Neural cell (in vitro differentiated cells): ENCODE measurements around the gene CA14. TPM values are rescaled to one million over a fixed set of nuclear protein-coding genes. Genes with fewer than 3 reads are reported as not detected.
A peak's percentile ranks its signal among the peaks of the same experiment; 100 is the strongest.
"Not testable (repeated sequence)": the region's sequence is repeated elsewhere in the genome, so short reads cannot be mapped to it uniquely, and the experiment has no call there.

ENCODE experiments used
- H2AFZ ChIP-seq: fragments of 200-600, 300-800 bp; sonication (generic), shearing (Covaris generic); 2 replicates; pipeline ENCODE4 v1.6.0; 2014; ENCODE audit warnings: low read depth, mild to moderate bottlenecking, antibody characterized with exemption, low read length, moderate library complexity
- H3F3A ChIP-seq: fragments of 200-600 bp; shearing (Covaris generic); 2 replicates; pipeline ENCODE4 v1.6.1; 2016; ENCODE audit warnings: mild to moderate bottlenecking, moderate library complexity, mixed read lengths, antibody characterized with exemption, low read length; ENCODE audit not compliant: insufficient read depth, poor library complexity, severe bottlenecking
- H3K27ac ChIP-seq: fragments of 200-600, 300-800 bp; sonication (generic), shearing (Covaris generic); 2 replicates; pipeline ENCODE4 v1.5.1; 2014; ENCODE audit warnings: mild to moderate bottlenecking, low read length, moderate library complexity
- H3K27me3 ChIP-seq: fragments of 300-800, 200-600 bp; sonication (generic), shearing (Covaris generic); 2 replicates; pipeline ENCODE4 v1.6.0; 2014; ENCODE audit warnings: mild to moderate bottlenecking, low read depth, low read length, moderate library complexity; ENCODE audit not compliant: insufficient read depth
- H3K36me3 ChIP-seq: fragments of 300-800, 200-600 bp; sonication (generic), shearing (Covaris generic); 2 replicates; pipeline ENCODE4 v1.5.1; 2014; ENCODE audit warnings: mild to moderate bottlenecking, antibody characterized with exemption, low read length, moderate library complexity; ENCODE audit not compliant: insufficient read depth
- H3K4me2 ChIP-seq: fragments of 300-800, 200-600 bp; sonication (generic), shearing (Covaris generic); 2 replicates; pipeline ENCODE4 v1.6.0; 2014; ENCODE audit warnings: mild to moderate bottlenecking, low read length
- H3K4me3 ChIP-seq: fragments of 300-800, 200-600 bp; sonication (generic), shearing (Covaris generic); 2 replicates; pipeline ENCODE4 v1.5.1; 2014; ENCODE audit warnings: mild to moderate bottlenecking, low read length, moderate library complexity
- H3K79me2 ChIP-seq: fragments of 200-600 bp; shearing (Covaris generic); replicated peaks from 2 replicates; pipeline ENCODE4 v1.6.0; 2014; ENCODE audit warnings: mild to moderate bottlenecking, low read length, moderate library complexity; ENCODE audit not compliant: insufficient read depth
- H3K9ac ChIP-seq: fragments of 300-800, 200-600 bp; sonication (generic), shearing (Covaris generic); 2 replicates; pipeline ENCODE4 v1.6.1; 2016; ENCODE audit warnings: mild to moderate bottlenecking, low read length, mixed read lengths
- H3K9me2 ChIP-seq: fragments of 200-600 bp; shearing (Covaris generic); 2 replicates; pipeline ENCODE4 v1.6.1; 2016; ENCODE audit warnings: mild to moderate bottlenecking, low read length, mixed read lengths; ENCODE audit not compliant: insufficient read depth
- H3K9me3 ChIP-seq: fragments of 200-600, 300-800 bp; sonication (generic), shearing (Covaris generic); 2 replicates; pipeline ENCODE4 v1.6.1; 2016; ENCODE audit warnings: mild to moderate bottlenecking, mixed run types, low read length, moderate library complexity, mixed read lengths
- H4K20me1 ChIP-seq: fragments of 200-600 bp; shearing (Covaris generic); 2 replicates; pipeline ENCODE4 v1.6.1; 2016; ENCODE audit warnings: mild to moderate bottlenecking, mixed run types; ENCODE audit not compliant: insufficient read depth
- CTCF ChIP-seq: fragments of 450-650 bp; IDR thresholded peaks from 2 replicates; pipeline ENCODE4 v1.5.1; 2014; ENCODE audit warnings: antibody characterized with exemption, mild to moderate bottlenecking, moderate library complexity; ENCODE audit not compliant: poor library complexity, severe bottlenecking
- EP300 ChIP-seq: fragments of 450-650 bp; conservative IDR thresholded peaks from 2 replicates; pipeline ENCODE4 v1.6.1; 2014; ENCODE audit warnings: antibody characterized with exemption, mild to moderate bottlenecking, moderate library complexity; ENCODE audit not compliant: poor library complexity, severe bottlenecking
- EZH2 ChIP-seq: fragments of 200-600, 300-800 bp; shearing (Covaris generic), sonication (generic); IDR thresholded peaks from 2 replicates; pipeline ENCODE4 v1.6.1; 2014; ENCODE audit warnings: antibody characterized with exemption, low read length, borderline replicate concordance, mild to moderate bottlenecking; ENCODE audit not compliant: insufficient read depth, poor library complexity, severe bottlenecking
- MXI1 ChIP-seq: fragments of 450-650 bp; conservative IDR thresholded peaks from 2 replicates; pipeline ENCODE4 v1.6.1; 2014; ENCODE audit warnings: antibody characterized with exemption, mild to moderate bottlenecking; ENCODE audit not compliant: poor library complexity, severe bottlenecking
- POLR2AphosphoS5 ChIP-seq: IDR thresholded peaks from 2 replicates; pipeline ENCODE4 v1.6.1; 2012
- RAD21 ChIP-seq: fragments of 450-650 bp; conservative IDR thresholded peaks from 2 replicates; pipeline ENCODE4 v1.6.1; 2014; ENCODE audit warnings: antibody characterized with exemption, mild to moderate bottlenecking, moderate library complexity
- REST ChIP-seq: IDR thresholded peaks from 2 replicates; pipeline ENCODE4 v1.6.1; 2012; ENCODE audit warnings: borderline replicate concordance
- SMC3 ChIP-seq: fragments of 450-650 bp; conservative IDR thresholded peaks from 2 replicates; pipeline ENCODE4 v1.6.1; 2014; ENCODE audit warnings: antibody characterized with exemption, mild to moderate bottlenecking, moderate library complexity; ENCODE audit not compliant: poor library complexity
- TAF1 ChIP-seq: IDR thresholded peaks from 2 replicates; pipeline ENCODE4 v1.6.1; 2012; ENCODE audit warnings: low read depth
- polyA plus RNA-seq: library from polyadenylated mRNA; depleted of rRNA; stranded (reverse); fragments of >200 nt; gene quantifications from 2 replicates; pipeline ENCODE4 v1.2.3, GENCODE V29; 2014

CA14 gene
- polyA plus RNA-seq, 1 donor from 2014 or later: 1.1 TPM

- H3K36me3 ChIP-seq: no peaks in the 10 kb centered on the region
- H2AFZ ChIP-seq: peak overlapping the region; percentile 51
- no peaks in the 10 kb centered on the region for H3K9me2 ChIP-seq
These were observed 20.9 kb upstream of the CA14 start for GRCh38 chr1:150236614-150237100.

GRCh38 chr1:150237176-150237575 lies 20.4 kb upstream of the CA14 start:
- H3K4me2 ChIP-seq: peak overlapping the region; percentile 69
- not testable (repeated sequence) for H3K36me3 ChIP-seq, H3F3A ChIP-seq, H3K9me3 ChIP-seq, H3K27ac ChIP-seq, H3K27me3 ChIP-seq, H3K9me2 ChIP-seq, H3K9ac ChIP-seq, H4K20me1 ChIP-seq, H2AFZ ChIP-seq
- H3K4me3 ChIP-seq: peak overlapping the region; percentile 85
- peaks cover 18% of the 10 kb centered on the region for H3K79me2 ChIP-seq

More at GRCh38 chr1:150236614-150237100, 20.9 kb upstream of the CA14 start:
- Histone ChIP-seq H3K9ac (peak overlapping the region; percentile 24), H3F3A (no peaks in the 10 kb centered on the region), H4K20me1 (no peaks in the 10 kb centered on the region), H3K27me3 (no peaks in the 10 kb centered on the region), H3K27ac (peak overlapping the region; percentile 17), H3K79me2 (peaks cover 21% of the 10 kb centered on the region), H3K4me2 (peak overlapping the region; percentile 69), H3K4me3 (peak overlapping the region; percentile 85), H3K9me3 (no peaks in the 10 kb centered on the region)
- TF ChIP-seq EP300 (no peak), POLR2AphosphoS5 (no peak), CTCF (no peak), REST (no peak), SMC3 (no peak), MXI1 (no peak), TAF1 (no peak), EZH2 (no peak), RAD21 (no peak)

GRCh38 chr1:150237746-150238145 lies 19.8 kb upstream of the CA14 start:
- Histone ChIP-seq H2AFZ (no peak overlapping the region), H3K9ac (no peak overlapping the region), H4K20me1 (no peaks in the 10 kb centered on the region), H3F3A (no peaks in the 10 kb centered on the region), H3K79me2 (peaks cover 16% of the 10 kb centered on the region), H3K9me2 (no peaks in the 10 kb centered on the region), H3K27ac (no peak overlapping the region), H3K36me3 (no peaks in the 10 kb centered on the region), H3K4me3 (no peak overlapping the region), H3K4me2 (no peak overlapping the region), H3K27me3 (no peaks in the 10 kb centered on the region), H3K9me3 (no peaks in the 10 kb centered on the region)
- TF ChIP-seq CTCF: no peak
- no peak for TF ChIP-seq SMC3
- no peak for TF ChIP-seq RAD21
- TF ChIP-seq REST: no peak
- no peak for TF ChIP-seq MXI1
- no peak for TF ChIP-seq TAF1
- no peak for TF ChIP-seq POLR2AphosphoS5
- TF ChIP-seq EP300: no peak
- TF ChIP-seq EZH2: no peak
